ENCODE data around the gene NECAB2. TPM values are rescaled to one million over a fixed set of nuclear protein-coding genes. Genes with fewer than 3 reads are reported as not detected.
"Not testable (repeated sequence)": the region's sequence is repeated elsewhere in the genome, so short reads cannot be mapped to it uniquely, and the experiment has no call there.

Gene NECAB2
- total RNA-seq, 4 donors from 2014 or later = not detected

GRCh38 chr16:83937922-83938885 lies 29.8 kb upstream of the NECAB2 start:
- no peak for DNase-seq (ENCODE audit: low spot score in 2 of 2)
- Histone ChIP-seq H3K9me3 (no peaks in the 10 kb centered on the region), H3K27ac (no peak overlapping the region), H3K27me3 (no peaks in the 10 kb centered on the region), H3K36me3 (no peaks in the 10 kb centered on the region), H3K4me1 (no peaks in the 10 kb centered on the region), H3K4me3 (no peak overlapping the region)
- no peak for TF ChIP-seq POLR2AphosphoS5 (IDR thresholded peaks at IDR 0.05)
- TF ChIP-seq EP300 (IDR thresholded peaks at IDR 0.05) = no peak
- TF ChIP-seq CTCF (IDR thresholded peaks at IDR 0.05) = no peak
- no peak for TF ChIP-seq POLR2A (IDR thresholded peaks at IDR 0.05)
- 86% methylated on average over 18 of the region's 18 CpGs for WGBS

- no peaks in the 10 kb centered on the region for H3K9me3 ChIP-seq
- H3K36me3 ChIP-seq = no peaks in the 10 kb centered on the region
- H3K4me3 ChIP-seq = no peak overlapping the region
- no peaks in the 10 kb centered on the region for H3K27me3 ChIP-seq
- 80% methylated on average over 12 of the region's 12 CpGs for WGBS
- no peak for DNase-seq (ENCODE audit: low spot score in 2 of 2)
- no peaks in the 10 kb centered on the region for H3K4me1 ChIP-seq
- TF ChIP-seq POLR2A (IDR thresholded peaks at IDR 0.05) (no peak), CTCF (IDR thresholded peaks at IDR 0.05) (no peak), POLR2AphosphoS5 (IDR thresholded peaks at IDR 0.05) (no peak), EP300 (IDR thresholded peaks at IDR 0.05) (no peak)
- no peak overlapping the region for H3K27ac ChIP-seq
Observed at GRCh38 chr16:83939266-83939855, 28.7 kb upstream of the NECAB2 start.

GRCh38 chr16:83940119-83940518 lies 27.9 kb upstream of the NECAB2 start:
- 65% methylated on average over 12 of the region's 12 CpGs for WGBS
- Histone ChIP-seq H3K9me3 (no peaks in the 10 kb centered on the region), H3K27me3 (no peaks in the 10 kb centered on the region), H3K27ac (no peak overlapping the region), H3K36me3 (no peaks in the 10 kb centered on the region), H3K4me3 (no peak overlapping the region), H3K4me1 (peaks cover 2% of the 10 kb centered on the region)
- no peak for DNase-seq (ENCODE audit: low spot score in 2 of 2)
- TF ChIP-seq POLR2A (IDR thresholded peaks at IDR 0.05) = no peak
- TF ChIP-seq EP300 (IDR thresholded peaks at IDR 0.05) = no peak
- TF ChIP-seq POLR2AphosphoS5 (IDR thresholded peaks at IDR 0.05) = no peak
- no peak for TF ChIP-seq CTCF (IDR thresholded peaks at IDR 0.05)

GRCh38 chr16:83940630-83941378 lies 27.2 kb upstream of the NECAB2 start:
- no peak for DNase-seq (ENCODE audit: low spot score in 2 of 2)
- WGBS = 81% methylated on average over 23 of the region's 28 CpGs

GRCh38 chr16:83941546-83941945 lies 26.5 kb upstream of the NECAB2 start:
- not testable (repeated sequence) for H3K36me3 ChIP-seq; H3K4me1 ChIP-seq; H3K9me3 ChIP-seq; DNase-seq (ENCODE audit: low spot score in 2 of 2); H3K27ac ChIP-seq; H3K27me3 ChIP-seq; H3K4me3 ChIP-seq
- WGBS = 95% methylated on average over 9 of the region's 9 CpGs

More at GRCh38 chr16:83940630-83941378, 27.2 kb upstream of the NECAB2 start:
- no peak overlapping the region for H3K27ac ChIP-seq
- TF ChIP-seq CTCF (IDR thresholded peaks at IDR 0.05) = no peak
- no peak for TF ChIP-seq POLR2A (IDR thresholded peaks at IDR 0.05)
- no peak for TF ChIP-seq EP300 (IDR thresholded peaks at IDR 0.05)
- TF ChIP-seq POLR2AphosphoS5 (IDR thresholded peaks at IDR 0.05) = no peak
- no peak overlapping the region for H3K4me3 ChIP-seq
- no peaks in the 10 kb centered on the region for H3K9me3 ChIP-seq
- H3K27me3 ChIP-seq = no peaks in the 10 kb centered on the region
- H3K4me1 ChIP-seq = peaks cover 2% of the 10 kb centered on the region
- no peaks in the 10 kb centered on the region for H3K36me3 ChIP-seq

Data from suprapubic skin (tissue), 4 donors.